ENCODE measurements around the gene FERMT2.

FERMT2 gene

GRCh38 chr14:52876806-52877205 lies 74.0 kb downstream of the FERMT2 start:
- no peaks in the 10 kb centered on the region for H3K9me3 ChIP-seq (ENCODE audit: control insufficient read depth, low read length)
- no peak overlapping the region for H3K4me3 ChIP-seq (ENCODE audit: low read depth, low read length)
- H3K9ac ChIP-seq, result no peak overlapping the region
- TF ChIP-seq CTCF (IDR thresholded peaks at IDR 0.05), result no peak
- H3K36me3 ChIP-seq (ENCODE audit: control insufficient read depth, insufficient read depth, low read length), result no peaks in the 10 kb centered on the region
- no peaks in the 10 kb centered on the region for H3K27me3 ChIP-seq (ENCODE audit: control insufficient read depth, insufficient read depth, low read length)
- H2AFZ ChIP-seq, result no peak overlapping the region
- H3K27ac ChIP-seq, result no peak overlapping the region
- no peaks in the 10 kb centered on the region for H3K4me1 ChIP-seq
- H3K79me2 ChIP-seq, result no peaks in the 10 kb centered on the region
- H3K4me2 ChIP-seq (ENCODE audit: low read length), result no peak overlapping the region

- no peak for TF ChIP-seq CTCF (IDR thresholded peaks at IDR 0.05)
- H3K36me3 ChIP-seq (ENCODE audit: control insufficient read depth, insufficient read depth, low read length), result no peaks in the 10 kb centered on the region
- H3K4me3 ChIP-seq (ENCODE audit: low read depth, low read length), result no peak overlapping the region
- no peak overlapping the region for H3K9ac ChIP-seq
- no peak overlapping the region for H2AFZ ChIP-seq
- H3K9me3 ChIP-seq (ENCODE audit: control insufficient read depth, low read length), result no peaks in the 10 kb centered on the region
- no peaks in the 10 kb centered on the region for H3K4me1 ChIP-seq
- no peaks in the 10 kb centered on the region for H3K27me3 ChIP-seq (ENCODE audit: control insufficient read depth, insufficient read depth, low read length)
- H3K27ac ChIP-seq, result no peak overlapping the region
- H3K79me2 ChIP-seq, result no peaks in the 10 kb centered on the region
- H3K4me2 ChIP-seq (ENCODE audit: low read length), result no peak overlapping the region
Observed at GRCh38 chr14:52876311-52876710, 74.5 kb downstream of the FERMT2 start.

- no peaks in the 10 kb centered on the region for H3K79me2 ChIP-seq
- no peak overlapping the region for H3K4me2 ChIP-seq (ENCODE audit: low read length)
- H3K27ac ChIP-seq, result no peak overlapping the region
- no peak overlapping the region for H3K9ac ChIP-seq
- no peak overlapping the region for H2AFZ ChIP-seq
- H3K9me3 ChIP-seq (ENCODE audit: control insufficient read depth, low read length), result no peaks in the 10 kb centered on the region
- TF ChIP-seq CTCF (IDR thresholded peaks at IDR 0.05), result no peak
- no peaks in the 10 kb centered on the region for H3K4me1 ChIP-seq
- H3K4me3 ChIP-seq (ENCODE audit: low read depth, low read length), result no peak overlapping the region
- H3K36me3 ChIP-seq (ENCODE audit: control insufficient read depth, insufficient read depth, low read length), result no peaks in the 10 kb centered on the region
- H3K27me3 ChIP-seq (ENCODE audit: control insufficient read depth, insufficient read depth, low read length), result no peaks in the 10 kb centered on the region
Observed at GRCh38 chr14:52875707-52876106, 75.1 kb downstream of the FERMT2 start.

GRCh38 chr14:52874389-52874788 lies 76.5 kb downstream of the FERMT2 start:
- H3K27ac ChIP-seq, result no peak overlapping the region
- no peaks in the 10 kb centered on the region for H3K27me3 ChIP-seq (ENCODE audit: control insufficient read depth, insufficient read depth, low read length)
- no peak for TF ChIP-seq CTCF (IDR thresholded peaks at IDR 0.05)
- no peak overlapping the region for H3K9ac ChIP-seq
- no peaks in the 10 kb centered on the region for H3K9me3 ChIP-seq (ENCODE audit: control insufficient read depth, low read length)
- H3K4me2 ChIP-seq (ENCODE audit: low read length), result no peak overlapping the region
- no peaks in the 10 kb centered on the region for H3K4me1 ChIP-seq
- H3K79me2 ChIP-seq, result no peaks in the 10 kb centered on the region
- no peak overlapping the region for H2AFZ ChIP-seq
- H3K4me3 ChIP-seq (ENCODE audit: low read depth, low read length), result no peak overlapping the region
- H3K36me3 ChIP-seq (ENCODE audit: control insufficient read depth, insufficient read depth, low read length), result no peaks in the 10 kb centered on the region

- TF ChIP-seq CTCF (IDR thresholded peaks at IDR 0.05), result no peak
- no peaks in the 10 kb centered on the region for H3K79me2 ChIP-seq
- no peaks in the 10 kb centered on the region for H3K4me1 ChIP-seq
- no peak overlapping the region for H3K4me2 ChIP-seq (ENCODE audit: low read length)
- H3K36me3 ChIP-seq (ENCODE audit: control insufficient read depth, insufficient read depth, low read length), result no peaks in the 10 kb centered on the region
- H3K9ac ChIP-seq, result no peak overlapping the region
- H3K4me3 ChIP-seq (ENCODE audit: low read depth, low read length), result no peak overlapping the region
- no peak overlapping the region for H3K27ac ChIP-seq
- H3K27me3 ChIP-seq (ENCODE audit: control insufficient read depth, insufficient read depth, low read length), result no peaks in the 10 kb centered on the region
- no peak overlapping the region for H2AFZ ChIP-seq
- no peaks in the 10 kb centered on the region for H3K9me3 ChIP-seq (ENCODE audit: control insufficient read depth, low read length)
Observed at GRCh38 chr14:52873694-52874093, 77.2 kb downstream of the FERMT2 start.

Data from parathyroid adenoma (tissue), 2 donors.